PC-9 (cell line): ENCODE measurements around the gene CPA2. TPM values are rescaled to one million over a fixed set of nuclear protein-coding genes. Genes with fewer than 3 reads are reported as not detected.
A peak's percentile ranks its signal among the peaks of the same experiment; 100 is the strongest.

Source experiments
- BruUV-seq: library from RNA; stranded (reverse); fragments of 400-500 nt; replicated peaks from 2 replicates; lab custom pipeline; 2021; lab: Mats Ljungman, UMichigan
- CTCF ChIA-PET: fragments of 300-600 bp; sonication (Branson Sonifier 250); formaldehyde crosslinking; loops from one replicate; lab custom pipeline; 2022; ENCODE audit warnings: antibody characterized with exemption; lab: Charles Lee
- POLR2A ChIA-PET: fragments of 300-600 bp; sonication (Branson Sonifier 250); formaldehyde crosslinking; loops from one replicate; lab custom pipeline; 2022; ENCODE audit warnings: antibody characterized with exemption; ENCODE audit not compliant: unreplicated experiment; lab: Charles Lee
- DNase-seq, 2 experiments: peaks; one replicate each; pipeline versions ENCODE4 v3.0.0 to v3.0.0-alpha.2; 2015 to 2022; ENCODE audit warnings: mixed read lengths in 1 of 2
- H2AFZ ChIP-seq: fragments of 200-600 bp; sonication (generic); 2 replicates; pipeline ENCODE4 v1.8.1; 2017; ENCODE audit warnings: antibody characterized with exemption
- H3F3A ChIP-seq: fragments of 200-600 bp; sonication (generic); 2 replicates; pipeline ENCODE4 v1.8.1; 2017; ENCODE audit warnings: antibody characterized with exemption, mild to moderate bottlenecking, low read depth; ENCODE audit not compliant: insufficient read depth
- H3K27ac ChIP-seq: fragments of 200-600 bp; sonication (generic); 2 replicates; pipeline ENCODE4 v1.6.1; 2016; ENCODE audit warnings: mixed run types
- H3K27me3 ChIP-seq: fragments of 200-600 bp; sonication (generic); 2 replicates; pipeline ENCODE4 v1.6.1; 2016; ENCODE audit warnings: low read depth, mixed run types; ENCODE audit not compliant: insufficient read depth
- H3K36me3 ChIP-seq: fragments of 200-600 bp; sonication (generic); 2 replicates; pipeline ENCODE4 v1.6.1; 2016; ENCODE audit warnings: low read depth, mixed run types
- H3K4me1 ChIP-seq: fragments of 200-600 bp; sonication (generic); replicated peaks from 2 replicates; pipeline ENCODE4 v1.6.1; 2016; ENCODE audit warnings: mixed run types; ENCODE audit not compliant: insufficient read depth
- H3K4me2 ChIP-seq: fragments of 200-600 bp; sonication (generic); 2 replicates; pipeline ENCODE4 v1.6.1; 2017; ENCODE audit warnings: mixed run types
- H3K4me3 ChIP-seq: fragments of 200-600 bp; sonication (generic); 2 replicates; pipeline ENCODE4 v1.6.1; 2016; ENCODE audit warnings: mixed run types
- H3K79me2 ChIP-seq: fragments of 200-600 bp; sonication (generic); 2 replicates; pipeline ENCODE4 v1.6.1; 2017; ENCODE audit warnings: low read depth, mixed run types
- H3K9me2 ChIP-seq: fragments of 200-600 bp; sonication (generic); 2 replicates; pipeline ENCODE4 v1.8.1; 2017; ENCODE audit warnings: mild to moderate bottlenecking; ENCODE audit not compliant: insufficient read depth
- H3K9me3 ChIP-seq: fragments of 200-600 bp; sonication (generic); 2 replicates; pipeline ENCODE4 v1.8.1; 2016; ENCODE audit warnings: low read depth; ENCODE audit not compliant: insufficient read depth
- H4K20me1 ChIP-seq: fragments of 200-600 bp; sonication (generic); 2 replicates; pipeline ENCODE4 v1.8.1; 2017; ENCODE audit not compliant: insufficient read depth
- CTCF ChIP-seq: fragments of 200-600 bp; sonication (generic); conservative IDR thresholded peaks from 2 replicates; pipeline ENCODE4 v1.6.1; 2017; ENCODE audit warnings: mixed run types, antibody characterized with exemption, mild to moderate bottlenecking, moderate library complexity
- EZH2 ChIP-seq: fragments of 200-600 bp; sonication (generic); IDR thresholded peaks from 2 replicates; pipeline ENCODE4 v1.8.0; 2017; ENCODE audit warnings: antibody characterized with exemption, low read depth
- intact Hi-C: fragments of 100-400 bp; cut with micrococcal nuclease; formaldehyde crosslinking; loops from one replicate; pipeline ENCODE4 v1.10.0; 2022; ENCODE audit not compliant: unreplicated experiment
- total RNA-seq: library from RNA; stranded (reverse); gene quantifications from 2 replicates; pipeline ENCODE4 v1.2.3, GENCODE V29; 2021

CPA2 gene
- total RNA-seq, 1 experiment from 2014 or later: not detected

GRCh38 chr7:130273933-130274255, 7.2 kb downstream of the CPA2 start:
- DNase-seq: no peak
- no peaks in the 10 kb centered on the region for H3K9me3 ChIP-seq
- BruUV-seq: no TSS peak
- H3F3A ChIP-seq: peaks cover 25% of the 10 kb centered on the region
- H3K4me1 ChIP-seq: peaks cover 42% of the 10 kb centered on the region
- CTCF ChIA-PET: interaction anchor here (0.5 to 0.7 kb wide), 2 partner anchors 48 to 105 kb away, joined by 4 to 7 read pairs; no protein-coding TSS in a partner anchor
- H3K9me2 ChIP-seq: no peaks in the 10 kb centered on the region
- H3K4me3 ChIP-seq: no peak overlapping the region
- intact Hi-C loops: no loop called here
- H3K4me2 ChIP-seq: no peak overlapping the region
- no peaks in the 10 kb centered on the region for H4K20me1 ChIP-seq
- no peak overlapping the region for H2AFZ ChIP-seq
- H3K36me3 ChIP-seq: no peaks in the 10 kb centered on the region
- no peak overlapping the region for H3K27ac ChIP-seq
- POLR2A ChIA-PET: no interaction called here
- H3K27me3 ChIP-seq: no peaks in the 10 kb centered on the region
- no peaks in the 10 kb centered on the region for H3K79me2 ChIP-seq
- TF ChIP-seq EZH2: no peak
- no peak for TF ChIP-seq CTCF

GRCh38 chr7:130274296-130274695, 7.6 kb downstream of the CPA2 start:
- no peak overlapping the region for H2AFZ ChIP-seq
- H3K79me2 ChIP-seq: no peaks in the 10 kb centered on the region
- H3K36me3 ChIP-seq: no peaks in the 10 kb centered on the region
- H3K9me2 ChIP-seq: no peaks in the 10 kb centered on the region
- H4K20me1 ChIP-seq: no peaks in the 10 kb centered on the region
- POLR2A ChIA-PET: no interaction called here
- H3K27me3 ChIP-seq: no peaks in the 10 kb centered on the region
- intact Hi-C loops: no loop called here
- no TSS peak for BruUV-seq
- no peak overlapping the region for H3K4me3 ChIP-seq
- H3K4me2 ChIP-seq: no peak overlapping the region
- CTCF ChIA-PET: interaction anchor here (0.5 to 0.7 kb wide), 2 partner anchors 48 to 105 kb away, joined by 4 to 7 read pairs; no protein-coding TSS in a partner anchor
- DNase-seq: no peak
- no peak for TF ChIP-seq EZH2
- no peak for TF ChIP-seq CTCF
- H3F3A ChIP-seq: peaks cover 29% of the 10 kb centered on the region
- H3K27ac ChIP-seq: no peak overlapping the region
- no peaks in the 10 kb centered on the region for H3K9me3 ChIP-seq
- peaks cover 46% of the 10 kb centered on the region for H3K4me1 ChIP-seq

- Histone ChIP-seq H3F3A (peaks cover 30% of the 10 kb centered on the region), H3K27ac (peak overlapping the region; percentile 22; the same call in 1 of the 2 replicates), H3K27me3 (no peaks in the 10 kb centered on the region), H3K4me1 (peaks cover 54% of the 10 kb centered on the region), H2AFZ (no peak overlapping the region), H3K4me2 (peak overlapping the region; percentile 11), H3K9me3 (no peaks in the 10 kb centered on the region), H3K79me2 (no peaks in the 10 kb centered on the region), H3K36me3 (no peaks in the 10 kb centered on the region), H4K20me1 (no peaks in the 10 kb centered on the region), H3K9me2 (no peaks in the 10 kb centered on the region), H3K4me3 (no peak overlapping the region)
- TF ChIP-seq CTCF (no peak), EZH2 (no peak)
- no peak for DNase-seq
- POLR2A ChIA-PET: no interaction called here
- CTCF ChIA-PET: no interaction called here
- intact Hi-C loops: no loop called here
- BruUV-seq: no TSS peak
These were observed 8.4 kb downstream of the CPA2 start for GRCh38 chr7:130274983-130275591.
